Neural cell (in vitro differentiated cells): ENCODE measurements around the gene UBE2K. TPM values are rescaled to one million over a fixed set of nuclear protein-coding genes. Genes with fewer than 3 reads are reported as not detected.

Source experiments
- H2AFZ ChIP-seq: fragments of 200-600, 300-800 bp; sonication (generic), shearing (Covaris generic); 2 replicates; pipeline ENCODE4 v1.6.0; 2014; ENCODE audit warnings: low read depth, mild to moderate bottlenecking, antibody characterized with exemption, low read length, moderate library complexity
- H3F3A ChIP-seq: fragments of 200-600 bp; shearing (Covaris generic); 2 replicates; pipeline ENCODE4 v1.6.1; 2016; ENCODE audit warnings: mild to moderate bottlenecking, moderate library complexity, mixed read lengths, antibody characterized with exemption, low read length; ENCODE audit not compliant: insufficient read depth, poor library complexity, severe bottlenecking
- H3K27ac ChIP-seq: fragments of 200-600, 300-800 bp; sonication (generic), shearing (Covaris generic); 2 replicates; pipeline ENCODE4 v1.5.1; 2014; ENCODE audit warnings: mild to moderate bottlenecking, low read length, moderate library complexity
- H3K27me3 ChIP-seq: fragments of 300-800, 200-600 bp; sonication (generic), shearing (Covaris generic); 2 replicates; pipeline ENCODE4 v1.6.0; 2014; ENCODE audit warnings: mild to moderate bottlenecking, low read depth, low read length, moderate library complexity; ENCODE audit not compliant: insufficient read depth
- H3K36me3 ChIP-seq: fragments of 300-800, 200-600 bp; sonication (generic), shearing (Covaris generic); 2 replicates; pipeline ENCODE4 v1.5.1; 2014; ENCODE audit warnings: mild to moderate bottlenecking, antibody characterized with exemption, low read length, moderate library complexity; ENCODE audit not compliant: insufficient read depth
- H3K4me2 ChIP-seq: fragments of 300-800, 200-600 bp; sonication (generic), shearing (Covaris generic); 2 replicates; pipeline ENCODE4 v1.6.0; 2014; ENCODE audit warnings: mild to moderate bottlenecking, low read length
- H3K4me3 ChIP-seq: fragments of 300-800, 200-600 bp; sonication (generic), shearing (Covaris generic); 2 replicates; pipeline ENCODE4 v1.5.1; 2014; ENCODE audit warnings: mild to moderate bottlenecking, low read length, moderate library complexity
- H3K79me2 ChIP-seq: fragments of 200-600 bp; shearing (Covaris generic); replicated peaks from 2 replicates; pipeline ENCODE4 v1.6.0; 2014; ENCODE audit warnings: mild to moderate bottlenecking, low read length, moderate library complexity; ENCODE audit not compliant: insufficient read depth
- H3K9ac ChIP-seq: fragments of 300-800, 200-600 bp; sonication (generic), shearing (Covaris generic); 2 replicates; pipeline ENCODE4 v1.6.1; 2016; ENCODE audit warnings: mild to moderate bottlenecking, low read length, mixed read lengths
- H3K9me2 ChIP-seq: fragments of 200-600 bp; shearing (Covaris generic); 2 replicates; pipeline ENCODE4 v1.6.1; 2016; ENCODE audit warnings: mild to moderate bottlenecking, low read length, mixed read lengths; ENCODE audit not compliant: insufficient read depth
- H3K9me3 ChIP-seq: fragments of 200-600, 300-800 bp; sonication (generic), shearing (Covaris generic); 2 replicates; pipeline ENCODE4 v1.6.1; 2016; ENCODE audit warnings: mild to moderate bottlenecking, mixed run types, low read length, moderate library complexity, mixed read lengths
- H4K20me1 ChIP-seq: fragments of 200-600 bp; shearing (Covaris generic); 2 replicates; pipeline ENCODE4 v1.6.1; 2016; ENCODE audit warnings: mild to moderate bottlenecking, mixed run types; ENCODE audit not compliant: insufficient read depth
- CTCF ChIP-seq: fragments of 450-650 bp; IDR thresholded peaks from 2 replicates; pipeline ENCODE4 v1.5.1; 2014; ENCODE audit warnings: antibody characterized with exemption, mild to moderate bottlenecking, moderate library complexity; ENCODE audit not compliant: poor library complexity, severe bottlenecking
- EP300 ChIP-seq: fragments of 450-650 bp; conservative IDR thresholded peaks from 2 replicates; pipeline ENCODE4 v1.6.1; 2014; ENCODE audit warnings: antibody characterized with exemption, mild to moderate bottlenecking, moderate library complexity; ENCODE audit not compliant: poor library complexity, severe bottlenecking
- EZH2 ChIP-seq: fragments of 200-600, 300-800 bp; shearing (Covaris generic), sonication (generic); IDR thresholded peaks from 2 replicates; pipeline ENCODE4 v1.6.1; 2014; ENCODE audit warnings: antibody characterized with exemption, low read length, borderline replicate concordance, mild to moderate bottlenecking; ENCODE audit not compliant: insufficient read depth, poor library complexity, severe bottlenecking
- MXI1 ChIP-seq: fragments of 450-650 bp; conservative IDR thresholded peaks from 2 replicates; pipeline ENCODE4 v1.6.1; 2014; ENCODE audit warnings: antibody characterized with exemption, mild to moderate bottlenecking; ENCODE audit not compliant: poor library complexity, severe bottlenecking
- POLR2AphosphoS5 ChIP-seq: IDR thresholded peaks from 2 replicates; pipeline ENCODE4 v1.6.1; 2012
- RAD21 ChIP-seq: fragments of 450-650 bp; conservative IDR thresholded peaks from 2 replicates; pipeline ENCODE4 v1.6.1; 2014; ENCODE audit warnings: antibody characterized with exemption, mild to moderate bottlenecking, moderate library complexity
- REST ChIP-seq: IDR thresholded peaks from 2 replicates; pipeline ENCODE4 v1.6.1; 2012; ENCODE audit warnings: borderline replicate concordance
- SMC3 ChIP-seq: fragments of 450-650 bp; conservative IDR thresholded peaks from 2 replicates; pipeline ENCODE4 v1.6.1; 2014; ENCODE audit warnings: antibody characterized with exemption, mild to moderate bottlenecking, moderate library complexity; ENCODE audit not compliant: poor library complexity
- TAF1 ChIP-seq: IDR thresholded peaks from 2 replicates; pipeline ENCODE4 v1.6.1; 2012; ENCODE audit warnings: low read depth
- polyA plus RNA-seq: library from polyadenylated mRNA; depleted of rRNA; stranded (reverse); fragments of >200 nt; gene quantifications from 2 replicates; pipeline ENCODE4 v1.2.3, GENCODE V29; 2014

UBE2K gene
- polyA plus RNA-seq, 1 donor from 2014 or later: 45.8 TPM

GRCh38 chr4:39660045-39660444 lies 37.9 kb upstream of the UBE2K start:
- Histone ChIP-seq H3K9me3 (no peaks in the 10 kb centered on the region), H3K4me3 (no peak overlapping the region), H3F3A (no peaks in the 10 kb centered on the region), H3K27ac (no peak overlapping the region), H3K36me3 (no peaks in the 10 kb centered on the region), H3K9ac (no peak overlapping the region), H3K27me3 (no peaks in the 10 kb centered on the region), H2AFZ (no peak overlapping the region), H3K9me2 (no peaks in the 10 kb centered on the region), H3K4me2 (no peak overlapping the region), H3K79me2 (no peaks in the 10 kb centered on the region), H4K20me1 (no peaks in the 10 kb centered on the region)
- no peak for TF ChIP-seq POLR2AphosphoS5
- no peak for TF ChIP-seq MXI1
- no peak for TF ChIP-seq RAD21
- no peak for TF ChIP-seq TAF1

GRCh38 chr4:39660757-39661156 lies 37.2 kb upstream of the UBE2K start:
- H3K27ac ChIP-seq: no peak overlapping the region
- no peak overlapping the region for H3K4me2 ChIP-seq
- H3K9ac ChIP-seq: no peak overlapping the region
- no peaks in the 10 kb centered on the region for H3K9me2 ChIP-seq
- no peaks in the 10 kb centered on the region for H3K36me3 ChIP-seq
- no peak for TF ChIP-seq SMC3
- TF ChIP-seq RAD21: no peak
- TF ChIP-seq CTCF: no peak
- TF ChIP-seq MXI1: no peak
- TF ChIP-seq EZH2: no peak
- no peak for TF ChIP-seq EP300
- no peak for TF ChIP-seq TAF1
- H3K79me2 ChIP-seq: no peaks in the 10 kb centered on the region
- H3K4me3 ChIP-seq: no peak overlapping the region
- no peaks in the 10 kb centered on the region for H3F3A ChIP-seq
- no peaks in the 10 kb centered on the region for H3K27me3 ChIP-seq
- no peaks in the 10 kb centered on the region for H3K9me3 ChIP-seq
- H4K20me1 ChIP-seq: no peaks in the 10 kb centered on the region
- H2AFZ ChIP-seq: no peak overlapping the region

- no peak overlapping the region for H3K4me3 ChIP-seq
- H3K27ac ChIP-seq: no peak overlapping the region
- no peaks in the 10 kb centered on the region for H3K79me2 ChIP-seq
- no peak overlapping the region for H3K4me2 ChIP-seq
- no peaks in the 10 kb centered on the region for H3K27me3 ChIP-seq
- H4K20me1 ChIP-seq: no peaks in the 10 kb centered on the region
- no peaks in the 10 kb centered on the region for H3K9me3 ChIP-seq
- H3K9ac ChIP-seq: no peak overlapping the region
- H3K9me2 ChIP-seq: no peaks in the 10 kb centered on the region
- no peak overlapping the region for H2AFZ ChIP-seq
- H3F3A ChIP-seq: no peaks in the 10 kb centered on the region
- TF ChIP-seq EZH2 (no peak), EP300 (no peak), SMC3 (no peak), MXI1 (no peak), RAD21 (no peak), POLR2AphosphoS5 (no peak), CTCF (no peak), REST (no peak), TAF1 (no peak)
- H3K36me3 ChIP-seq: no peaks in the 10 kb centered on the region
Measured at GRCh38 chr4:39662683-39663082, 35.3 kb upstream of the UBE2K start.
